Activated effector memory CD4-positive, alpha-beta T cell treated with anti-CD3 and anti-CD28 coated beads, Interleukin-2, amount 50 U/mL, for 16 hours (primary cell): ENCODE data around the gene TBCD.
A peak's percentile ranks its signal among the peaks of the same experiment; 100 is the strongest.
"Not testable (repeated sequence)": the region's sequence is repeated elsewhere in the genome, so short reads cannot be mapped to it uniquely, and the experiment has no call there.

ENCODE experiments used
- DNase-seq: peaks from one replicate; pipeline ENCODE4 v3.0.0-alpha.2; 2020

The TBCD gene

DNA sequence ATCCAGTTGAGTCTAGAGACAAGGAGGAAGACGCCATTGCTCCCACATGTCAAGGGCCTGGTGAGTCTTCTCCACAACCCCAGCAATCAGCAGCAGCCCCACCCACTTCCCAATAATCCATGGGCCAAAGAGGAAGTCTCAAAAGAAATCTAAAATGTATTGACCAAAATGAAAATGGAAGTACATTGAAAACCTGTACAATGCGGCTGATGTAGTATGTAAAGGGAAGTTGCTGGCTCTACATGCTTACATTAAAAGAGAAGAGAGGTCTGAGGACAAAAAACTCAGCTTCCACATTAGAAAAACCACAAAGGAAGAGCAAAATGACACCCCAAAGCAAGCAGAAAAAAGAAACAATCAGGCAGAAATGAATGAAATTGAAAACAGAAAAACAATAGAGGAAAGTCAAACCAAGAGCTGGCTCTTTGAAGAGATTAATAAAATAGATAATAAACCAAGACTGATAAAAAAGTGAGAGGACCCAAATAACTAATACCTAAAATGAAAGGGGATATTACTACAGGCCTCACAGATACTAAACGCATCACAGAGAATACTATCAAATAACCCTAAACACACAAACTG is 227.0 kb downstream of the TBCD start:
- DNase-seq = no peak

DNA sequence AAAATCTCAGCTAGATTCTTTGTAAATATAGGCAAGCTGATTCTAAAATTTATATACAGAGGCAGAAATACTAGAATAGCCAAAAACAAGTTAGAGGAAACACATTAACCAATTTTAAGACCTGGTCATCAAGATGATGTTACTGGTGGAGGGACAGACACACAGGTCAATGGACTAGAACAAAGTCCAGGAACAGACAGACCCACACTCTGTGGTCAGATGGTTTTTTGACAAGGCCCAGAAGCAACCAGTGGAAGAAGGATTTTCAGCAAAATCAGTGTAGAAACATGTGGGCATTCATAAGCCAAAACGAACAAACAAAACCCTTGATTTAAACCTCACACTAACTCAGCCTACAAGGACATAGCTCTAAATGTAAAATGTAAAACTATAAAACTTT is 227.9 kb downstream of the TBCD start:
- no peak for DNase-seq

DNA sequence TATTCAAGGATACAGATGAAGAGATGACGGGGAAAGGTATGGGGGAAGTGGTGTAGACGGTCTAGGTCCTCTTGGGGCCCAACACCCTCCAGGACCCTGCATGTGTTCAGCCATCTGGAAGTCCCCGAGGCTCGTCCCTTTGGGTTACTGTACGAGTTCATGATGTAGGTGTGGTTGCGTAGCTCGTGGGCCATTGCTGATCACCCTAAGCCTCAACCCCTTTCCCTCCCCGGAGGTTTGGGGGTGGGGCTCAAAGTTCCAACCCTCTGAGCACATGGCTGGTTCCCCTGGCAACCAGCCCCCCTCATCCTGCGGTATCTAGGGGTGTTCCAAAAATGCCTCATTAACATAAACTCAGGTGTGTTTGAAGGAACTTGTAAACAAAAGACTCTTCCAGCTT is 228.8 kb downstream of the TBCD start:
- no peak for DNase-seq

DNA sequence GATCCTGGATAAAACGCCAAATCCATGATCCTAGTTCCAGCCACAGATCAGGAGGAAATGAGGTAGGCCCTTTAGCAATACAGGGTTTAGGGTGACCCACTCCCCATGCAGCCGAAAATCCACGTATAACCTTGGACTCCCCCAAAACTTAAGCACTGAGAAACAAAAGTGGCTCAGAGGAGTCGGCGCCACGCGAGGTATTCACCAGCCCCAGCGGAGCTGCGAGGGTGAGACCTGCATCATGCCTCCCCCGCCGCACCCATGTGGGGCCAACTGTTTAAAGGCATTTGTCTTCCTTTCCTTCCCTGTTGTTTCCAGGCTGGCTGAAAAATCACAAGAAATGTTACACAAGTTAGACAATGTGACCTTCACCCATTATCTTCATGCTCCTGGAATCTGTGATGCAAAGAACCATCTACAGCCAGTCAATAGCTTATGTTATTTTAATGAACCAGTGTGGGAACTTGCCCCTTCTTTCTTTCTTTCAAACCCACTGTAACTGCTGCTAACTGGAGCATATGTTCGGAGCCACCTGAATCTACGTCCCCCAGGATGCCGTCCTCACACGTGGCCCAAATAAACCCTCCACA is 229.4 kb downstream of the TBCD start:
- DNase-seq = no peak

DNA sequence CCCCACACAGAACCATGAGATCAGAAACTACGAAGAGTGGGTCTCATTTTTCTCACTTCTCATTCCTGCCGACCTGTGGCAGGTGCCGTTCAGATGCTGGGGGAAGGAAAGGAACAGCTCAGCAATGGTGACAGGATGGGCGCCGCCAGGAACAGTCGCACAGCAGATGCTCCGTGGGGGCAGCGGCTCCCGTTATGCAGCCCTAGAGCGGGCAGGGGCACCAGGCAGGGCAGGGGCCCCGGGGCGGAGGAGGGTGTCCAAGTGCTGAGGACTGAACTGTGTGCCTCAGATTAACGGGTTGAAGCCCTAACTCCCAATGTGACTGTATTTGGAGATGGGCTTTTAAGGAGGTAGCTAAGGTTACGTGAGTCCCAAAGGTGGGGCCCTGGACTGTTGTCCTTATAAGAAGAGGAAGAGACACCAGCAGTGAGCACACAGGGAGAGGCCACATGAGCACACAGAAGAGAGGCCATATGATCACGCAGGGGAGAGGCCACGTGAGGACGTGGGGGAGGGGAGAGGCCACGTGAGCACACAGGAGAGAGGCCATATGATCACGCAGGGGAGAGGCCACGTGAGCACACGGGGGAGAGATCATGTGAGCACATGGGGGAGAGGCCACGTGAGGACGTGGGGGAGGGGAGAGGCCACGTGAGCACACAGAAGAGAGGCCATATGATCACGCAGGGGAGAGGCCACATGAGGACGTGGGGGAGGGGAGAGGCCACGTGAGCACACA is 231.8 kb downstream of the TBCD start:
- DNase-seq = no peak

DNA sequence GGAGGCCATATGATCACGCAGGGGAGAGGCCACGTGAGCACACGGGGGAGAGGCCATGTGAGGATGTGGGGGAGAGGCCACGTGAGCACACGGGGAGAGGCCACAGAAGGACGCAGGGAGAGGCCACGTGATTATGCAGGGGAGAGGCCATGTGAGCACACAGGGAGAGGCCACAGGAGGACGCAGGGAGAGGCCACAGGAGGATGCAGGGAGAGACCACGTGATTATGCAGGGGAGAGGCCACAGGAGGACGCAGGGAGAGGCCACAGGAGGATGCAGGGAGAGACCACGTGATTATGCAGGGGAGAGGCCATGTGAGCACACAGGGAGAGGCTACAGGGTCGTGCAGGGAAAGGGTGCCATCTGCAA is 232.4 kb downstream of the TBCD start:
- DNase-seq = not testable (repeated sequence)

DNA sequence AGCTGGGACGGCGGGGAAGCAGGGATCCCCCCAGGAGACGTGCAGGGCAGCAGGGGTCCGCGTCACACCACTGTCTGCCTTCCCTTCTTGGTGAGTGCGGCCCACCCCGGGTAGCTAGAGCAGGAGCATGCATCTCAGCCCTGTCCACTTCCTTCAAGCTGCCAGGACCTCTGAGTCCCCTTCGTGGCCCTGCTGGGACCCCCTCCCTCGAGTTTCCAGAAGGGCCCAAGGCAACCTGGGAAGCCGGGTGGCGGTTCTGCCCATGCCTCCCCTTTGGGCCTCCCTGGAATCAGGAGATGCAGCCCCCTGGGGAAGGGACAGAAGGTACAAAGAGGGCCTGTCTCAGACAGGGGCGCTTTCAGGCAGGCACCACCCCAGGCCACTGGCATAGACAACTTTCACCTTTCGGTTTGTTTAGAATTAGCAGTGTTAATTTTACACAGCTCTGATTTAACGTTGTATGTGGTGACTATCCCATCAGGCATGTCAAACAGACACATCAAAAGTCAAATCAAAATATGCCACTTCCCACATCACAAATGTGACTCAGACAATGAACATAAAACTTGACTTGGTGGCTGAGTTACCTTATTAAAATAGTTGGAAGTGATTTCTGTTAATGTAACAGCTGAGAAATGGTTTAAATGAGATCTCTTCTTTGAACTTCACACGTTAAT is 233.0 kb downstream of the TBCD start:
- no peak for DNase-seq

DNA sequence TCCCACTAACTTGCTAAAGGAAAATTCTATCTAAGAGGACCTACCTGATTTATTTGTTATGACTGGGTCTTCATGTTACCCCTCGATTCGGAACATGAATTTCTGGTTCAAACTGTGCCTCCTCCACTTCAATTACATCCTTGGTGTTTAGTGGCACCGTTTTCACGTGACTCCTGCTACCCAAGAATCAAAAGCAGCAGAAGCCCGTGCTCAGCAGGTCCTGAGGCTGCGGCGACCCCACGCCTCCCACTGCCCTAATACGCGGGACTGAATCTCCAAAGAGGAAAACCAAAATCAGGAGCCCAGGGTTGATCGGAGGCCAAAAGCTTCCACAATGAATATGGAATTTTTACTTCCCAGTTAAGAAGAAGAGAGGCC is 233.6 kb downstream of the TBCD start:
- DNase-seq = no peak

DNA sequence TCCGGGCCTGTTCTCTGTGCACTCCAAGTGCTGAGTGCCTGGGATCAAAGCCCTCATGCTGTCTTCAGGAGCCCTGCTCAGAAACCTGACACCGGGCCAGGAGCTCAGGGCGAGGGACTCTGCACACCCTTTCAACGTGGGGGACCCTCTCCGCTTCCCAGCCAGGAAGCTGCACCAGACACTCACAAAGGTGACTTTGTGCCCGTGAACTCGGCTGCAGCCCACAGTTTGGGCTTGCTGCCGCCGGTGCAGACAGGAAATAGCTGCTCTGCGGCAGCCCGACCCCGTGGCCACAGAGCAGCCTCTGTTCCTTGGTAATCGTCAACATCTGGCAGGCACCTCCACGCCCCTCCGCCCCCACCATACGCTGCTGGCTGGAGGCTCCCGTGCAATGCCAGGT is 234.1 kb downstream of the TBCD start:
- peak; percentile 79 for DNase-seq

DNA sequence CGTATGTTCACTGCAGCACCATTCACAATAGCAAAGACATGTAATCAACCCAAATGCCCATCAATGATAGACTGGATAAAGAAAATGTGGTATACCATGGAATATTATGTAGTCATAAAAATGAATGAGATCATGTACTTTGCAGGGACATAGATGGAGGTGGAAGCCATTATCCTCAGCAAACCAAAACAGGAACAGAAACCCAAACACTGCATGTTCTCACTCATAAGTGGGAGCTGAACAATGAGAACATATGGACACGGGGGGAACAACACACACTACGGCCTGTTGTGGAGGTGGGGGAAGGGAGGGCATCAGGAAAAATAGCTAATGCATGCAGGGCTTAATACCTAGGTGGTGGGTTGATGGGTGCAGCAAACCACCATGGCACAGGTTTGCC is 237.2 kb downstream of the TBCD start:
- not testable (repeated sequence) for DNase-seq

DNA sequence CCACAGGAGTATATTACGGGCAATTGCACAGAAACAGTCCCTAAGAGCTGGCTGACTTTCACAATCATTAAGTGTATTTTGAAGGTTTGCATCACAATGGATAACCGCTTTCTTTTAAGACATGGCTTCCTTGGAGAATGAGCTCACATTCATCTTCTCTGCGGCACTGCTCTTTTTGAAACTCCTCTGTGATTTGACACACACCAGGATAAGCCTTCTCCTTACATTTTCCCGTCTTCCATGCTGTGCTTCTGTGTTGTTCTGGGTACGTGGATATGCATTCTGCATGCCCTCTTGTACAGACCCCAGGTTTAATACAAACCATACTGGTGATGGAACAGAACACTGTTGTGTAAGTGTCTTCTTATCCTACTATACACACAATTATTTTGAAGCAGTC is 238.0 kb downstream of the TBCD start:
- DNase-seq = no peak

DNA sequence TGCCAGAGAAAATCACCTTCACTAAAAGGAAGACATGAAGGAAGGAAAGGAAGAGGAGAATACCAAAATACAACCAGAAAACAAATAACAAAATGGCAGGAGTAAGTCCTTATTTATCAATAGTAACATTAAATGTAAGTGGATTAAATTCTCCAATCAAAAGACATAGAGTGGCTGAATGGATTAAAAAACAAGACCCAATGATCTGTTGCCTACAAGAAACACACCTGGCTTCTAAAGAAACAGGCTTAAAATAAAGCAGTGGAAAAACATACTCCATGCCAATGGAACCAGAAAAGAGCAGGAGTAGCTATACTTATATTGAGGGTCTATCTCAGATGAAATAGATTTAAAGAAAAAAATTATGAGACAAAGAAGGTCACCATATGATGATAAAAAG is 241.1 kb downstream of the TBCD start:
- no peak for DNase-seq
